Psoas muscle (tissue), 8 donors: ENCODE data around the gene S1PR4. TPM values are rescaled to one million over a fixed set of nuclear protein-coding genes. Genes with fewer than 3 reads are reported as not detected.

Experiments
- ATAC-seq, 4 donors: fragments of 200-7000 bp; cut with Tn5 transposase; one replicate each; pipeline ENCODE4 v1.9.1; 2020; ENCODE audit warnings: moderate library complexity in 3 of 4, mild to moderate bottlenecking in 2 of 4
- DNase-seq, 2 donors: peaks; one replicate each; pipeline ENCODE4 v3.0.0-alpha.2; 2020
- H3K27ac ChIP-seq: fragments of 200-600 bp; one replicate; pipeline ENCODE4 v1.8.0; 2022
- H3K27me3 ChIP-seq, 3 donors: fragments of 200-600 bp in 1 of 3; one replicate each; pipeline versions ENCODE4 v1.6.1 to v1.8.0; 2013 to 2022; ENCODE audit warnings: low read length in 2 of 3, mild to moderate bottlenecking in 2 of 3, moderate library complexity in 1 of 3; ENCODE audit not compliant: insufficient read depth in 3 of 3
- H3K36me3 ChIP-seq, 2 donors: fragments of 200-600 bp in 1 of 2; one replicate each; pipeline versions ENCODE4 v1.6.1 to v1.8.0; 2013 to 2022; ENCODE audit warnings: low read depth in 1 of 2, mild to moderate bottlenecking in 1 of 2, moderate library complexity in 1 of 2; ENCODE audit not compliant: insufficient read depth in 1 of 2
- H3K4me1 ChIP-seq: fragments of 200-600 bp; one replicate; pipeline ENCODE4 v1.8.0; 2022
- H3K4me3 ChIP-seq: fragments of 200-600 bp; one replicate; pipeline ENCODE4 v1.8.0; 2022; ENCODE audit warnings: mild to moderate bottlenecking
- H3K9me3 ChIP-seq: fragments of 200-600 bp; one replicate; pipeline ENCODE4 v1.8.0; 2022
- CTCF ChIP-seq: fragments of 200-600 bp; IDR thresholded peaks from one replicate; pipeline ENCODE4 v1.8.0; 2022; ENCODE audit warnings: antibody characterized with exemption
- WGBS, 3 donors: extraction: QIAGEN DNeasy Blood & Tissue Kit; methylation state at CpG; one replicate each; pipeline versions ENCODE4 v1.1.6 to v1.1.7; 2013; 5-methylcytosine and 5-hydroxymethylcytosine counted together
- intact Hi-C, 2 donors: fragments of 100-400 bp; cut with DNase I; formaldehyde crosslinking; loops; one replicate each; pipeline versions ENCODE4 v1.11.0 to v1.14.2; 2022
- polyA plus RNA-seq, 3 donors: library from polyadenylated mRNA; stranded (reverse); fragments of 200-250 nt; gene quantifications; one replicate each; pipeline ENCODE4 v1.2.3, GENCODE V29; 2013
- total RNA-seq, 4 donors: library from RNA; stranded (reverse); fragmentation: NEBNext Ultra II Directional in 2 of 4; extraction: Animal tissue kit (Norgen Biotek cat#: 25700) in 2 of 4; gene quantifications; one replicate each; pipeline versions ENCODE4 v1.2.1 to v1.2.4, GENCODE V29; 2021 to 2023
- donor health status: healthy with polysubstance abuse.
- donor health status: DM: no; HTN: no; CAD: no; lungs with moderate emphysema.
- donor health status: Bipolar disorder and iron deficiency.
- donor health status: healthy.
- donor health status: DM: yes; HTN: yes; CAD: no.
- donor health status: DM: no; HTN: no; CAD: no.
- donor health status: DM: no; HTN: no; CAD: no.
- donor health status: DM: yes; HTN: yes; CAD: no.

The S1PR4 gene
- total and polyA plus RNA-seq, 7 donors: 0.40 to 0.94 (median 0.75) TPM

- DNase-seq: no peak
- 77 to 87% (median 80%) methylated on average over 10 to 11 of the region's 11 CpGs for WGBS, 3 donors
- no peak for TF ChIP-seq CTCF
- Histone ChIP-seq H3K27ac (no peak overlapping the region), H3K27me3 (no peaks in the 10 kb centered on the region), H3K4me1 (no peaks in the 10 kb centered on the region), H3K36me3 (no peaks in the 10 kb centered on the region), H3K9me3 (no peaks in the 10 kb centered on the region), H3K4me3 (no peak overlapping the region)
- intact Hi-C loops: no loop called here
- ATAC-seq: peak in 1 of 4 donors; percentile 23
These were observed 1.7 kb upstream of the S1PR4 start for GRCh38 chr19:3176715-3177501.

DNA sequence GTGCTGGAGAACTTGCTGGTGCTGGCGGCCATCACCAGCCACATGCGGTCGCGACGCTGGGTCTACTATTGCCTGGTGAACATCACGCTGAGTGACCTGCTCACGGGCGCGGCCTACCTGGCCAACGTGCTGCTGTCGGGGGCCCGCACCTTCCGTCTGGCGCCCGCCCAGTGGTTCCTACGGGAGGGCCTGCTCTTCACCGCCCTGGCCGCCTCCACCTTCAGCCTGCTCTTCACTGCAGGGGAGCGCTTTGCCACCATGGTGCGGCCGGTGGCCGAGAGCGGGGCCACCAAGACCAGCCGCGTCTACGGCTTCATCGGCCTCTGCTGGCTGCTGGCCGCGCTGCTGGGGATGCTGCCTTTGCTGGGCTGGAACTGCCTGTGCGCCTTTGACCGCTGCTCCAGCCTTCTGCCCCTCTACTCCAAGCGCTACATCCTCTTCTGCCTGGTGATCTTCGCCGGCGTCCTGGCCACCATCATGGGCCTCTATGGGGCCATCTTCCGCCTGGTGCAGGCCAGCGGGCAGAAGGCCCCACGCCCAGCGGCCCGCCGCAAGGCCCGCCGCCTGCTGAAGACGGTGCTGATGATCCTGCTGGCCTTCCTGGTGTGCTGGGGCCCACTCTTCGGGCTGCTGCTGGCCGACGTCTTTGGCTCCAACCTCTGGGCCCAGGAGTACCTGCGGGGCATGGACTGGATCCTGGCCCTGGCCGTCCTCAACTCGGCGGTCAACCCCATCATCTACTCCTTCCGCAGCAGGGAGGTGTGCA, 587 bp downstream of the S1PR4 start:
- Histone ChIP-seq H3K36me3 (no peaks in the 10 kb centered on the region), H3K27me3 (no peaks in the 10 kb centered on the region), H3K27ac (peak overlapping the region; percentile 9), H3K4me1 (no peaks in the 10 kb centered on the region), H3K9me3 (no peaks in the 10 kb centered on the region), H3K4me3 (peak overlapping the region; percentile 28)
- DNase-seq (no peak), ATAC-seq (peak in 1 of 4 donors; percentile 19)
- 84 to 87% (median 86%) methylated on average over 43 to 52 of the region's 52 CpGs for WGBS, 3 donors
- no peak for TF ChIP-seq CTCF
- intact Hi-C loops: no loop called here

GRCh38 chr19:3179739-3180293, 1.2 kb downstream of the S1PR4 start:
- H3K4me1 ChIP-seq: peaks cover 6% of the 10 kb centered on the region
- 79 to 89% (median 89%) methylated on average over 26 to 31 of the region's 31 CpGs for WGBS, 3 donors
- no peak for DNase-seq
- no peak for TF ChIP-seq CTCF
- H3K27me3 ChIP-seq: no peaks in the 10 kb centered on the region
- no peak for ATAC-seq
- no peaks in the 10 kb centered on the region for H3K9me3 ChIP-seq
- intact Hi-C loops: loop anchor here in 1 of 2 donors (5.0 kb wide), 1 partner anchor 228 kb away; no protein-coding TSS in a partner anchor
- no peak overlapping the region for H3K4me3 ChIP-seq
- H3K36me3 ChIP-seq: no peaks in the 10 kb centered on the region
- H3K27ac ChIP-seq: no peak overlapping the region

DNA sequence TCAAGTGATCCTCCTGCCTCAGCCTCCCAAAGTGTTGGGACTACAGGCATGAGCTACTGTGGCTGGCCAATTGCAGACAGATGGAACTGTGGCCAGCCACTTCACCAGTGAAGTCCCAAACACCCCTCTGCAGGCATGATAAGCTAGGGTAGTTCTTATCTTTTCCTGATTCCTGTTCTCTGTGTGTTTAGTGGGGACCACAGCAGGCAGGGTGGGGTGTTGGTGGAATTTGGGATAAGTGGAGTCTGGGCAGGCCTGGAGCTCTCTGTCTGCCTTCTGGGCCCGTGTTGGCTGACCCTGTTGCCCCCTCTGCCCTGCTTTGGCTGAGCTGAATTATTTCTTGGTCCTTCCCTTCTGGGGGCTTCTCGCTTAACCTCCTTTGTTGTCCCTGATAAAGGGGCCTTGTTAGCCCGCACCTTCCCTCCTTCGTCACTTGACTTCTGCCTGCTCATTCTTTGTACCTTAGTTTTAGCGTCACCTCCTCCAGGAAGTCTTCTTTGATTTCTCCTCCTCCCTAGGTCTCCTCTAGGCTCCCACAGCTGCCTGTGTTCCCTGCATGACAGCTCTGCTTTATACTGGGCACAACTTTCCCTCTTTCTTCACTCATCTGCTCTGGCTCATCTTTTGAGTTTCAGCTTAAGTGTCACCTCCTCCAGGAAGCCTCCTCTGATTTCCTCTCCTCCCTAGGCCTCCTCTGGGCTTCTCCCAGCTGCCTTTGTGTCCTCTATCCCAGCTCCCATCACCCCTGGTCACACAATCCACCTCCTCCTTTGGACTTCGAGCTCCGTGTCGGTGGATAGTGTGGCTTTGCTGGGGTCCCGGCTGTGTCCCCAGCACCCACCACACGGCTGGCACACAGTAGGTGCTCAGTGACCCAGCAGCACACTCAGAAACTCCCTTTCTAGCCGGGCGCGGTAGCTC, 5.4 kb downstream of the S1PR4 start:
- peak overlapping the region; percentile 84 for H3K4me3 ChIP-seq
- peaks cover 16% of the 10 kb centered on the region for H3K4me1 ChIP-seq
- H3K36me3 ChIP-seq: no peaks in the 10 kb centered on the region
- DNase-seq (peak in 1 of 2 donors; percentile 50), ATAC-seq (no peak)
- no peak overlapping the region for H3K27ac ChIP-seq
- WGBS, 3 donors: 71 to 80% (median 72%) methylated on average over 13 of the region's 13 CpGs
- intact Hi-C loops: loop anchor here in 1 of 2 donors (5.0 kb wide), 1 partner anchor 232 kb away; no protein-coding TSS in a partner anchor
- TF ChIP-seq CTCF: no peak
- no peaks in the 10 kb centered on the region for H3K27me3 ChIP-seq
- H3K9me3 ChIP-seq: no peaks in the 10 kb centered on the region
